Osteoblast (primary cell): Measurements from ENCODE around the gene ESCO1. TPM values are rescaled to one million over a fixed set of nuclear protein-coding genes. Genes with fewer than 3 reads are reported as not detected.

Experiments
- DNase-seq: peaks from one replicate; pipeline ENCODE4 v3.0.0; 2011; ENCODE audit warnings: low spot score, mixed read lengths; ENCODE audit not compliant: insufficient read length; ENCODE audit errors: missing footprints
- H2AFZ ChIP-seq: 2 replicates; pipeline ENCODE4 v1.6.0; 2011; ENCODE audit warnings: mild to moderate bottlenecking, low read length
- H3K27ac ChIP-seq: 2 replicates; pipeline ENCODE4 v1.5.1; 2011; ENCODE audit warnings: mild to moderate bottlenecking, low read depth, low read length, moderate library complexity
- H3K27me3 ChIP-seq: 2 replicates; pipeline ENCODE4 v1.6.0; 2012; ENCODE audit warnings: mild to moderate bottlenecking, control low read depth, inconsistent platforms, low read length, moderate library complexity; ENCODE audit not compliant: insufficient read depth
- H3K36me3 ChIP-seq: 2 replicates; pipeline ENCODE4 v1.5.1; 2011; ENCODE audit warnings: mild to moderate bottlenecking, low read length, control low read depth, moderate library complexity; ENCODE audit not compliant: insufficient read depth
- H3K4me1 ChIP-seq: 2 replicates; pipeline ENCODE4 v1.5.1; 2011; ENCODE audit warnings: mild to moderate bottlenecking, low read length, control low read depth, moderate library complexity; ENCODE audit not compliant: insufficient read depth
- H3K4me2 ChIP-seq: 2 replicates; pipeline ENCODE4 v1.6.0; 2011; ENCODE audit warnings: mild to moderate bottlenecking, low read length; ENCODE audit not compliant: insufficient read depth
- H3K4me3 ChIP-seq: fragments of 200-600 bp; sonication (generic); 3 replicates; pipeline ENCODE4 v1.5.1; 2012; ENCODE audit warnings: mild to moderate bottlenecking, low read length, inconsistent platforms; ENCODE audit not compliant: insufficient read depth
- H3K79me2 ChIP-seq: 2 replicates; pipeline ENCODE4 v1.6.0; 2012; ENCODE audit warnings: mild to moderate bottlenecking, low read length, control low read depth, inconsistent platforms; ENCODE audit not compliant: insufficient read depth
- H3K9me3 ChIP-seq: 2 replicates; pipeline ENCODE4 v1.5.1; 2011; ENCODE audit warnings: low read depth, low read length, control low read depth
- H4K20me1 ChIP-seq: 2 replicates; pipeline ENCODE4 v1.6.0; 2012; ENCODE audit warnings: mild to moderate bottlenecking, low read length, control low read depth; ENCODE audit not compliant: insufficient read depth
- total RNA-seq: library from RNA; depleted of rRNA; stranded (reverse); fragments of >200 nt; gene quantifications from 2 replicates; pipeline ENCODE4 v1.2.3, GENCODE V29; 2012
- TF ChIP-seq, protein P1 (sequence below): IDR thresholded peaks from 2 replicates; pipeline ENCODE4 v1.5.1; 2011; ENCODE audit warnings: mild to moderate bottlenecking, low read depth, low read length, moderate library complexity; ENCODE audit errors: extremely low read depth

The ESCO1 gene
- total RNA-seq, 1 donor, result 19.9 TPM

DNA sequence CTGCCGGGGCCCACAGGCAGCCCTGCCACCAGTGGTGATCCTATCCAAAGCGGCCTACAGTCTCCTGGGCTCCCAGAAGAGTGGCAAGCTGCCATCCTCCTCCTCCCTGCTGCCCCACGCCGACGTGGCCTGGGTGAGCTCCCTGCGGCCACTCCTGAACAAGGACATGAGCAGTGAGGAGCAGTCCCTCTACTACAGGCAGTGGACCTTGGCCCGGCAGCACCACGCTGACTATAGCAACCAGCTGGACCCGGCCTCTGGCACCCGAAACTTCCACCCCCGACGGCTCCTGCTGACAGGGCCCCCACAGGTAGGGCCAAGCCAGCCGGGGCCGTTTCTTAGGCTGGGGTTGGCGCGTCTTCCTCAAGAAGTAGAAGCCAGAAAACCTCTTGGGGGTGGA, 100.5 kb downstream of the ESCO1 start:
- Histone ChIP-seq H3K4me1 (no peaks in the 10 kb centered on the region), H3K9me3 (no peaks in the 10 kb centered on the region), H2AFZ (no peak overlapping the region), H3K79me2 (no peaks in the 10 kb centered on the region), H3K27me3 (peaks cover 16% of the 10 kb centered on the region), H3K27ac (no peak overlapping the region), H3K4me2 (no peak overlapping the region), H3K36me3 (no peaks in the 10 kb centered on the region), H3K4me3 (no peak overlapping the region), H4K20me1 (no peaks in the 10 kb centered on the region)
- no peak for DNase-seq
- TF ChIP-seq, protein P1, sequence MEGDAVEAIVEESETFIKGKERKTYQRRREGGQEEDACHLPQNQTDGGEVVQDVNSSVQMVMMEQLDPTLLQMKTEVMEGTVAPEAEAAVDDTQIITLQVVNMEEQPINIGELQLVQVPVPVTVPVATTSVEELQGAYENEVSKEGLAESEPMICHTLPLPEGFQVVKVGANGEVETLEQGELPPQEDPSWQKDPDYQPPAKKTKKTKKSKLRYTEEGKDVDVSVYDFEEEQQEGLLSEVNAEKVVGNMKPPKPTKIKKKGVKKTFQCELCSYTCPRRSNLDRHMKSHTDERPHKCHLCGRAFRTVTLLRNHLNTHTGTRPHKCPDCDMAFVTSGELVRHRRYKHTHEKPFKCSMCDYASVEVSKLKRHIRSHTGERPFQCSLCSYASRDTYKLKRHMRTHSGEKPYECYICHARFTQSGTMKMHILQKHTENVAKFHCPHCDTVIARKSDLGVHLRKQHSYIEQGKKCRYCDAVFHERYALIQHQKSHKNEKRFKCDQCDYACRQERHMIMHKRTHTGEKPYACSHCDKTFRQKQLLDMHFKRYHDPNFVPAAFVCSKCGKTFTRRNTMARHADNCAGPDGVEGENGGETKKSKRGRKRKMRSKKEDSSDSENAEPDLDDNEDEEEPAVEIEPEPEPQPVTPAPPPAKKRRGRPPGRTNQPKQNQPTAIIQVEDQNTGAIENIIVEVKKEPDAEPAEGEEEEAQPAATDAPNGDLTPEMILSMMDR, result no peak

DNA sequence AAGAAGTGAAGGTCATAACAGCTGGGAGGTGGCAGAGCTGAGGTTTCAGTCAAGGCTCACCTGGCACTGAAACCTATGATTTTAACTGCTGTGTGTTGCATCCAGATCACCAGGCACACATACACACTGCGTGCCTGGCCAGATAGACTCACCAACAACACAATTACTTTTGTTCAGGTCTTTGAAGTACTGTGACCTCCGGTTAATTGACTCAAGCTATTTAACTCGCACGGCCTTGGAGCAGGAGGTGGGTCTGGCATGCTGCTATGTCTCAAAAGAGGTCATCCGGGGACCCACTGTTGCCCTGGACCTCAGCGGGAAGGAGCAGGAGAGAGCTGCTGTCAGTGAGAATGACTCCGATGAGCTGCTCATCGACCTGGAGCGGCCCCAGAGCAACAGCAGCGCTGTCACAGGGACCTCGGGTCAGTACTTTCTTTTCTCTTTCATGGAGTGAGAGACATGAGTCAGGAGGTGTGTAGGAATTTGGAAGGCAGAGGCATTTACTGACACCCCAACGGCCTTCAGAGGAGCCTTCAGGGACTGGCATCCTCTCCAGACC, 104.1 kb downstream of the ESCO1 start:
- H3K27ac ChIP-seq, result no peak overlapping the region
- no peaks in the 10 kb centered on the region for H3K36me3 ChIP-seq
- no peak overlapping the region for H3K4me2 ChIP-seq
- no peak overlapping the region for H2AFZ ChIP-seq
- no peaks in the 10 kb centered on the region for H4K20me1 ChIP-seq
- no peaks in the 10 kb centered on the region for H3K79me2 ChIP-seq
- DNase-seq, result peak; percentile 52
- H3K9me3 ChIP-seq, result no peaks in the 10 kb centered on the region
- TF ChIP-seq, protein P1, result no peak
- no peak overlapping the region for H3K4me3 ChIP-seq
- H3K4me1 ChIP-seq, result no peaks in the 10 kb centered on the region
- peaks cover 22% of the 10 kb centered on the region for H3K27me3 ChIP-seq

DNA sequence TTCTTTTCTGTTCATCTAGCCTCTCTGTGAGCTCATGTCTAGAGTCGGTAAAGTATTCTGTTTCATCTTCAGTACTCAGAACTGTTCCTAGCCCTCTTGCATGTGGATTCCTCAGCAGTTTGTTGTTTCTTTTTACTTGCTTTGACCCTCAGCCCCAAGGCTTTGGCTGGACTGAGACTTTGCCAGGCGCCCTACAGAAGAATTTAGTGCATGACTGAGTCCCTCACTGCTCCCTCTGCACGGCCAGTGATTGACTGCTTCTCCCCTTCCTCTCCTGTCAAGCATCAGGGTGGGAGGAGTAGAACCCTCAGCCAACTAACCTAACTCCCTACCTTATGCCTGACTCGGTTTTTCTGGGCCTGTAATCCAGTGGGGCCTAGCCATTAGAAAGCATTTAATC, 109.8 kb downstream of the ESCO1 start:
- Histone ChIP-seq H3K36me3 (no peaks in the 10 kb centered on the region), H3K4me3 (no peak overlapping the region), H3K79me2 (no peaks in the 10 kb centered on the region), H4K20me1 (no peaks in the 10 kb centered on the region), H3K27me3 (peaks cover 14% of the 10 kb centered on the region), H3K4me2 (no peak overlapping the region), H3K9me3 (no peaks in the 10 kb centered on the region), H3K4me1 (no peaks in the 10 kb centered on the region), H2AFZ (no peak overlapping the region), H3K27ac (no peak overlapping the region)
- no peak for DNase-seq
- TF ChIP-seq, protein P1, result no peak

DNA sequence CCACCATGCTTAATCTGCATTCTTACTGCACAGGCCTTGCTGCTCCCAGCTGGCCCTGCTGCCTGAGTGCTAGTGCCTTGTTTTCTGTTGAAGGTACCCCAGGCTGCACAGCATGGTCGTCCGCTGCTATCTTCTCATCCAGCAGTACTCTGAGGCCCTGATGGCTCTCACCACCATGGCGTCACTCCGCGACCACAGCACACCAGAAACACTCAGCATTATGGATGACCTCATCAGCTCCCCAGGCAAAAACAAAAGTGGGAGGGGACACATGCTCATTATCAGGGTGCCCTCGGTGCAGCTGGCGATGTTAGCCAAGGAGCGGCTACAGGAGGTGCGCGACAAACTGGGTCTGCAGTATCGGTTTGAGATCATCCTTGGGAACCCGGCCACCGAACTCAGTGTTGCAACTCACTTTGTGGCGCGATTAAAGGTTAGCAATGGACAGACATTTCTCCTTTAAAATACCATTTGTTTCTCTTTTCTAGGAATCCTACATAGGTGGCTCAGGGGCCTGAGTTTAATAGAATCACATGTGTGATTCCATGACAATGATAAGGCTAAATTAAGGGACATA, 110.5 kb downstream of the ESCO1 start:
- H3K4me3 ChIP-seq, result no peak overlapping the region
- H4K20me1 ChIP-seq, result no peaks in the 10 kb centered on the region
- no peak overlapping the region for H2AFZ ChIP-seq
- DNase-seq, result peak; percentile 73
- no peaks in the 10 kb centered on the region for H3K79me2 ChIP-seq
- H3K27ac ChIP-seq, result no peak overlapping the region
- H3K9me3 ChIP-seq, result no peaks in the 10 kb centered on the region
- H3K4me2 ChIP-seq, result no peak overlapping the region
- peaks cover 5% of the 10 kb centered on the region for H3K4me1 ChIP-seq
- TF ChIP-seq, protein P1, result no peak
- H3K27me3 ChIP-seq, result peaks cover 6% of the 10 kb centered on the region
- H3K36me3 ChIP-seq, result no peaks in the 10 kb centered on the region
